NCI-H524 treated with DMSO at 0.1 percent for 48 hours (cell line): ENCODE results near the gene WFIKKN2.
"Not testable (repeated sequence)": the region's sequence is repeated elsewhere in the genome, so short reads cannot be mapped to it uniquely, and the experiment has no call there.

Experiments used
- DNase-seq: peaks from one replicate; lab custom pipeline; 2025; lab: John Stamatoyannopoulos, UW

WFIKKN2 gene

GRCh38 chr17:50875074-50875473, 39.7 kb downstream of the WFIKKN2 start:
- DNase-seq, result no peak

- DNase-seq, result not testable (repeated sequence)
Observed at GRCh38 chr17:50877042-50877441, 41.7 kb downstream of the WFIKKN2 start.

GRCh38 chr17:50877838-50878237, 42.5 kb downstream of the WFIKKN2 start:
- no peak for DNase-seq

- DNase-seq, result no peak
Observed at GRCh38 chr17:50879086-50879485, 43.7 kb downstream of the WFIKKN2 start.

- no peak for DNase-seq
Observed at GRCh38 chr17:50881182-50881581, 45.8 kb downstream of the WFIKKN2 start.

GRCh38 chr17:50882851-50883250, 47.5 kb downstream of the WFIKKN2 start:
- no peak for DNase-seq

GRCh38 chr17:50883850-50884438, 48.6 kb downstream of the WFIKKN2 start:
- DNase-seq, result no peak

GRCh38 chr17:50884439-50885311, 49.3 kb downstream of the WFIKKN2 start:
- no peak for DNase-seq

GRCh38 chr17:50887705-50888245, 52.4 kb downstream of the WFIKKN2 start:
- no peak for DNase-seq

GRCh38 chr17:50889528-50890118, 54.2 kb downstream of the WFIKKN2 start:
- DNase-seq, result no peak

- DNase-seq, result no peak
Observed at GRCh38 chr17:50890675-50891516, 55.5 kb downstream of the WFIKKN2 start.

GRCh38 chr17:50891577-50891989, 56.2 kb downstream of the WFIKKN2 start:
- no peak for DNase-seq
